Esophagus (tissue), 2 donors: ENCODE results near the gene CDCA8. TPM values are rescaled to one million over a fixed set of nuclear protein-coding genes. Genes with fewer than 3 reads are reported as not detected.
"Not testable (repeated sequence)": the region's sequence is repeated elsewhere in the genome, so short reads cannot be mapped to it uniquely, and the experiment has no call there.

Experiments used
- H3K27ac ChIP-seq, 2 donors: one replicate each; pipeline ENCODE4 v1.5.1; 2013; ENCODE audit warnings: low read depth in 2 of 2, mild to moderate bottlenecking in 2 of 2, inconsistent platforms in 1 of 2, low read length in 1 of 2, moderate library complexity in 1 of 2
- H3K27me3 ChIP-seq, 2 donors: one replicate each; pipeline ENCODE4 v1.6.1; 2013; ENCODE audit warnings: low read length in 2 of 2, control low read depth in 1 of 2, mild to moderate bottlenecking in 1 of 2; ENCODE audit not compliant: insufficient read depth in 2 of 2, control insufficient read depth in 1 of 2
- H3K36me3 ChIP-seq, 2 donors: one replicate each; pipeline ENCODE4 v1.6.1; 2013; ENCODE audit warnings: low read length in 1 of 2; ENCODE audit not compliant: control insufficient read depth in 2 of 2, insufficient read depth in 2 of 2
- H3K4me1 ChIP-seq, 2 donors: one replicate each; pipeline ENCODE4 v1.6.1; 2013; ENCODE audit warnings: low read length in 1 of 2; ENCODE audit not compliant: control insufficient read depth in 2 of 2, insufficient read depth in 2 of 2
- H3K4me3 ChIP-seq, 2 donors: one replicate each; pipeline ENCODE4 v1.5.1; 2013; ENCODE audit warnings: low read length in 2 of 2, mild to moderate bottlenecking in 2 of 2, low read depth in 1 of 2, moderate library complexity in 1 of 2
- H3K9me3 ChIP-seq, 2 donors: one replicate each; pipeline ENCODE4 v1.6.1; 2013; ENCODE audit warnings: mild to moderate bottlenecking in 2 of 2, low read depth in 1 of 2, low read length in 1 of 2, moderate library complexity in 1 of 2; ENCODE audit not compliant: control insufficient read depth in 2 of 2, insufficient read depth in 1 of 2
- WGBS, 2 donors: extraction: QIAGEN DNeasy Blood & Tissue Kit; methylation state at CpG; one replicate each; pipeline ENCODE4 v1.1.7; 2013; 5-methylcytosine and 5-hydroxymethylcytosine counted together
- polyA plus RNA-seq, 2 donors: library from polyadenylated mRNA; stranded (reverse); fragments of 200-250 nt; gene quantifications; one replicate each; pipeline ENCODE4 v1.2.3, GENCODE V29; 2013
- donor health status: healthy with polysubstance abuse.
- donor health status: Bipolar disorder and iron deficiency.

Gene CDCA8
- polyA plus RNA-seq, 2 donors, result 4.2 to 10.1 TPM

DNA sequence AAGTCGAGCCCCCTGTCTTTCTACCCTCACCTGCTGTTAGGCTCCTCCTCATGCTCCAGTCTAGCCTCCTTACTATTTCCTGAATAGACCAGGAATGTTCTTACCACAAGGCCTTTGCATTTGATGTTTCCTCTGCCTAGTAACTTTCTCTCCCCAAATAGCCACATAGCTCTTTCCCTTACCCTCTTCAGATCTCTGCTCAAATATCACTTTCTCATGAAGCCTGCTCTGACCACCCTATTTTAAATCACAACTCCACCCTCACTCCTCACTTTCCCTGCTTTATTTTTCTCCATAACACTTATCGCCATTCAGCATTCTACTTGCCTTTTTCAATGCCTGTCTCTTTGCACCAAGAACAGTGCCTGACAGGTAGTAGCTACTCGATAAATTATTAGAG, 6.6 kb upstream of the CDCA8 start:
- Histone ChIP-seq H3K4me1 (peaks cover 0 to 4% of the 10 kb centered on the region in 2 donors), H3K36me3 (peaks cover 9 to 21% of the 10 kb centered on the region in 2 donors), H3K27me3 (no peaks in the 10 kb centered on the region), H3K9me3 (no peaks in the 10 kb centered on the region), H3K27ac (no peak overlapping the region), H3K4me3 (no peak overlapping the region)
- WGBS, 2 donors, result 86 to 89% methylated on average over 3 of the region's 3 CpGs

DNA sequence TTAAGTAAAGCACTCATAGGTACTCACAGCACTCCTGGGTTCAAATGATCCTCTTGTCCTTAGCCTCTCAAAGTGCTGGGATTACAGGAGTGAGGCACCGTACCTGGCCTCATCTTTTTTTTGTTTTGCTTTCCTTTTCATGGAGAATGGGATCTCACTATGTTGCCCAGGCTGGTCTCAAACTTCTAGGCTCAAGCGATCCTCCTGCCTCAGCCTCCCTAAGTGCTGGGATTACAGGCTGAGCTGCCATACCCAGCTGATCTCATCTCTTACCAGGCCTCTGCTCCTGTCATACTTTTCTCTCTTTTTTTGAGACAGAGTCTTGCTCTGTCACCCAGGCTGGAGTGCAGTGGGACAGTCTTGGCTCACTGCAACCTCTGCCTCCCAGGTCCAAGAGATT, 4.6 kb upstream of the CDCA8 start:
- H3K4me3 ChIP-seq, H3K27ac ChIP-seq, H3K27me3 ChIP-seq, H3K9me3 ChIP-seq: not testable (repeated sequence)
- Histone ChIP-seq H3K36me3 (peaks cover 7 to 21% of the 10 kb centered on the region in 2 donors), H3K4me1 (peaks cover 0 to 13% of the 10 kb centered on the region in 2 donors)
- WGBS, 2 donors, result 92 to 98% methylated on average over 2 of the region's 2 CpGs

DNA sequence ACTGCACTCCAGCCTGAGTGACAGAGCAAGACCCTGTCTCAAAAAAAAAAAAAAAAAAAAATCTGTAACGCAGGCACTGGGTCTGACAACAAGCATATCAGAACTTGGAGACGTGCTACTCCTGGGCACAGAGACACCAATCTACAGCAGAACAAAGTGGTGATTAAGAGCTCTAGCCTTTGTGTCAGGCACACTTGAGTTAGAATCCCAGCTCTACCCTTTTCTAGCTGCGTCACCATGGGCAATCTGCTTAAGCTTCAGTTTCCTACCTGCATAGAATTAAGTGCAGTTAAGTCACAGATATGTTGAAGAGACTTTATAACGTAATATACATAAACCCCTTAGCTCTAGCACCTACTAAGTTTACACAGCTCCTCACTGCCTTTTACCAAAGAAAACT, 3.4 kb upstream of the CDCA8 start:
- no peak overlapping the region for H3K27ac ChIP-seq
- H3K4me3 ChIP-seq, result no peak overlapping the region
- H3K4me1 ChIP-seq, result peaks cover 0 to 13% of the 10 kb centered on the region in 2 donors

DNA sequence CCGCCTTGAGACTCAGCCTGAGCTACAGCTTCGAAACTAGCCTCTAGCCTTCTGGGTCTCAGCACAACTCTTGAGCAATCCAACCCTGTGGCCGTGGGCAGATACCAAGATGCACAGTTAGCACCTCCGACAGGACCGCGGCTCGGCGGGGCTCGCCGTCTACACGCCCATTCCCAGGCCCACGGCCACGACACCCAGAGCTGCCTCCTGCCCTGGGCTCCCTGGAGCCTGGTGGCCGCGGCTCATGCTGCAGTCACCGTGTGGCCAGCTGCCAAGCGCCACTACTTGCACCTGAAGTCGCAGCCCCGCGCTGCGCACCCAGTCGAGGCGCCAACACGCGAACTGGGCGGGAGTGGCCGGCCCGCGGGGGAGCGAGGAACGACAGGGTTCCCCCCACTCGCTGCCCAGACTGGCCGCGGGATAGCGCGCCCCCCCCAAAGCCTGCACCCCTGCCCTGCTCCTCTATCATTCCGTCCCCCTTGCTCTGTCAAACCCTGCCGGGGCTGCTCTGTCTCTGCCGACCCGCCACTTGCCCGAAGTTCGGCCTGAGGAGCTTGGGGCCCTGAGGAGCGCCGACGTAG, 729 bp upstream of the CDCA8 start:
- Histone ChIP-seq H3K36me3 (peaks cover 2 to 3% of the 10 kb centered on the region in 2 donors), H3K27me3 (no peaks in the 10 kb centered on the region), H3K27ac (peak overlapping the region; percentile 77 to 80), H3K4me3 (peak overlapping the region; percentile 66 to 85), H3K9me3 (peaks cover 0 to 4% of the 10 kb centered on the region in 2 donors), H3K4me1 (peaks cover 0 to 13% of the 10 kb centered on the region in 2 donors)
- 2% methylated on average over 45 of the region's 45 CpGs for WGBS, 2 donors

More for the DNA sequence above, 3.4 kb upstream of the CDCA8 start:
- H3K27me3 ChIP-seq, result no peaks in the 10 kb centered on the region
- WGBS, 2 donors, result 85 to 89% methylated on average over 4 of the region's 4 CpGs
- H3K9me3 ChIP-seq, result peaks cover 0 to 4% of the 10 kb centered on the region in 2 donors
- H3K36me3 ChIP-seq, result peaks cover 6 to 15% of the 10 kb centered on the region in 2 donors

DNA sequence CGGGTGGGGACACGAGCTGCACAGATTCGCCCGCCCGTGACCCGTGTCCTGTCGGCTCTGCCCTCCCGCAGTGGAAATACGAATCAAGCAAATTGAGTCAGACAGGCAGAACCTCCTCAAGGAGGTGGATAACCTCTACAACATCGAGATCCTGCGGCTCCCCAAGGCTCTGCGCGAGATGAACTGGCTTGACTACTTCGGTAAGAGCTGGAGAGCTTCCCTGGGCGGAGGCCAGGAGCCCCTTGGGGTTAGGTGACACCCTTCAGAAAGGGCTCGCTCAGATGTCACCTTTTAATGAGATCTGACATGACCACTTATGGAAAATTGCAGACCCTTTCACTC, 489 bp downstream of the CDCA8 start:
- peak overlapping the region in 1 of 2 donors; percentile 2 for H3K27ac ChIP-seq
- peak overlapping the region; percentile 66 to 73 for H3K4me3 ChIP-seq
- peaks cover 0 to 4% of the 10 kb centered on the region in 2 donors for H3K9me3 ChIP-seq
- 1 to 2% methylated on average over 16 of the region's 16 CpGs for WGBS, 2 donors
- peaks cover 0 to 13% of the 10 kb centered on the region in 2 donors for H3K4me1 ChIP-seq
- H3K27me3 ChIP-seq, result no peaks in the 10 kb centered on the region
- H3K36me3 ChIP-seq, result no peaks in the 10 kb centered on the region

DNA sequence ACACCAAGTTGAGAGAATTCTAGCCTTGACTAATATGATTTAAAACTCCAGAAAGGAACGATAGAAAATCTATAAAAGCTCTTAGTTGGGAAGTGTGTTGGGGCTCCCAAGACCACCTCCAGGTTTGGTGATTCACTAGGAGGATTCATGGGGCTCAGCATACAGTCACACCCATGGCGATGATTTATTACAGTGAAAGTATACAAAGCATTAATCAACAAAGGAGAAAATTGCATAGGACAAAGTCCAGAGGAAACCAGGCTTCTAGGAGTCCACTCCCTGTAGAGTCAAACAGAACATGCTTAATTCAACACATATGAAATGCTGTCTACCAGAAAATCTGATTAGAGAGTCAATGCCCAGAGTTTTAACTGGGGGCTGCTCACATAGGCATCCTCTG, 4.8 kb downstream of the CDCA8 start:
- Histone ChIP-seq H3K27ac (no peak overlapping the region), H3K4me3 (no peak overlapping the region)
- WGBS, 2 donors, result 77 to 93% methylated on average over 2 of the region's 2 CpGs

DNA sequence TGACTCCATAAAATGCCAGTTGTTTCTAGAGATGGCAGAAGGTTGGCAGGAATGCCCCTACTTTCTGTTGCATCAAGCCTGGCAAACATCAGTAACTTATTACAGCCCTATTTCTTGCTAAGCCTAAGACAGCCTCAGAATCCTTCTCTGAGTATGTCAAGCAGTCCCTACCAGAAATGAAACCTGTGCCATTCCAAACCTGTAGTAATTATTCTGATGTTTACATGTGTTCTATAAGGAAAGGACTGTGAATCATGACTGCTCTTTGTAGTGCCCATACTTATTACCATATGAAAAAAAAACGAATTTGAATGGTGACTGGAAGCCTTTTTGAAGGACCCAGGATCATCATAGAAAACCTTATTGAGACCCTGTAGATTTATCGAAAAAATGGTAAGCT, 5.4 kb downstream of the CDCA8 start:
- WGBS, 2 donors, result 90 to 92% methylated on average over 2 of the region's 2 CpGs
- no peaks in the 10 kb centered on the region for H3K4me1 ChIP-seq
- H3K4me3 ChIP-seq, result no peak overlapping the region
- H3K36me3 ChIP-seq, result peaks cover 0 to 5% of the 10 kb centered on the region in 2 donors
- H3K27ac ChIP-seq, result no peak overlapping the region
- no peaks in the 10 kb centered on the region for H3K27me3 ChIP-seq
- no peaks in the 10 kb centered on the region for H3K9me3 ChIP-seq

More for the DNA sequence above, 4.8 kb downstream of the CDCA8 start:
- H3K27me3 ChIP-seq, result no peaks in the 10 kb centered on the region
- no peaks in the 10 kb centered on the region for H3K4me1 ChIP-seq
- peaks cover 0 to 5% of the 10 kb centered on the region in 2 donors for H3K36me3 ChIP-seq
- H3K9me3 ChIP-seq, result no peaks in the 10 kb centered on the region

DNA sequence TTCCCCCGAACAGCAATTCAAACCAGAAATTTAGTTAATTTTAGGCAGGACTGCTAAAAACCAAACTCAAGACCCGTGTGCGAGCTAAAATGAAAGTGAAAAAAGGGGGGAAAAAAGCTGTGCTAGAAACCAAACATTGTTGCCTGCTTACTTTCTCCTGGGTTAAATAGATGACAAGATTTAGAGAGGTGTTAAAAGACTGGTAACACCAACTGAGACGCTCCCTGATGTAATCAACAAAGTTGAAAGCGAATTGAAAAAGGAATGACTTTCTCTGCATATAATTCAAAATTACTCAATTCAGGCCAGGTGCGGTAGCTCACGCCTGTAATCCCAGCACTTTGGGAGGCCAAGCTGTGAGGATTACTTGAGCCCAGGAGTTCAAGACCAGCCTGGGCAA, 6.8 kb downstream of the CDCA8 start:
- Histone ChIP-seq H3K4me1 (no peaks in the 10 kb centered on the region), H3K9me3 (no peaks in the 10 kb centered on the region), H3K27ac (no peak overlapping the region), H3K27me3 (no peaks in the 10 kb centered on the region), H3K36me3 (peaks cover 4 to 5% of the 10 kb centered on the region in 2 donors), H3K4me3 (no peak overlapping the region)
- 88 to 89% methylated on average over 7 of the region's 7 CpGs for WGBS, 2 donors

DNA sequence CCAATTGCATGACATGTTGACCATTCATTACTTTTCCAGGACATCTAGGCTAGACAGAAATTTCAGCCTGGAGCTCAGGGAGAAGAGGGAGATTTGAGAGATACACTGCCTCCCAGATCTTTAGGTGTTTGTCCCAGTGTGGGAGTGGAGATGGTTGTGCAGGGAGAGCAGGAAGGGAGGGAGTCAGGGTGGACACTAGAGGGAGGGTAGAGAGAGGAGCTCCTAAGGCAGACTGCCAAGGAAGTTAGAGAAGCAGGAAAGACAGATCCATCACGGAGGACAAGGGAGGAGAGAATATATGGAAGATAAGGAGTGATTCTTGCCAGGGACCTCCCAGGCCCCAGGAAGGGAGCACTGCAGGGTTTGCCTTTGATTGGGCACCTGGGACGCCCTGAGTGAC, 8.7 kb downstream of the CDCA8 start:
- H3K4me3 ChIP-seq, result no peak overlapping the region
- H3K9me3 ChIP-seq, result no peaks in the 10 kb centered on the region
- peaks cover 5 to 6% of the 10 kb centered on the region in 2 donors for H3K36me3 ChIP-seq
- H3K27me3 ChIP-seq, result no peaks in the 10 kb centered on the region
- H3K4me1 ChIP-seq, result peaks cover 0 to 2% of the 10 kb centered on the region in 2 donors
- 61 to 74% methylated on average over 2 of the region's 2 CpGs for WGBS, 2 donors
- H3K27ac ChIP-seq, result no peak overlapping the region

DNA sequence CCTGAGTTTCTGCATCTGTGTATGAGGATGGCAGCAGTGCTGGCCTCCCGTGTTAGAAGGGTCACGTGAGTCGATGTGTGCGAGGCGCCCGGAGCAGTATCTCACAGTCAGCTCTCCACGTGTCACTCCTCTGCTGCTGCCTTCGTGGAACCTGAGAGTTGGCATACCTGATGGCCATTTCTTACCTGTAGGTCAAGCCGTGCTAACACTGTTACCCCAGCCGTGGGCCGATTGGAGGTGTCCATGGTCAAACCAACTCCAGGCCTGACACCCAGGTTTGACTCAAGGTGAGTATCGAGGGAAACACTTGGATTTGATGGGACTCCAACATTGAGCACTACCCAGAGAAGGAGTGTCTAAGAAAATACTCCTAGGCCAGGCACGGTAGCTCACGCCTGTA, 10.7 kb downstream of the CDCA8 start:
- 92 to 98% methylated on average over 14 of the region's 14 CpGs for WGBS, 2 donors
- Histone ChIP-seq H3K9me3 (no peaks in the 10 kb centered on the region), H3K4me1 (peaks cover 0 to 2% of the 10 kb centered on the region in 2 donors), H3K4me3 (no peak overlapping the region), H3K36me3 (peaks cover 12% of the 10 kb centered on the region in 2 donors), H3K27ac (no peak overlapping the region), H3K27me3 (no peaks in the 10 kb centered on the region)
